ENCODE measurements around the gene DNASE1L1.

- TF ChIP-seq, protein P1, sequence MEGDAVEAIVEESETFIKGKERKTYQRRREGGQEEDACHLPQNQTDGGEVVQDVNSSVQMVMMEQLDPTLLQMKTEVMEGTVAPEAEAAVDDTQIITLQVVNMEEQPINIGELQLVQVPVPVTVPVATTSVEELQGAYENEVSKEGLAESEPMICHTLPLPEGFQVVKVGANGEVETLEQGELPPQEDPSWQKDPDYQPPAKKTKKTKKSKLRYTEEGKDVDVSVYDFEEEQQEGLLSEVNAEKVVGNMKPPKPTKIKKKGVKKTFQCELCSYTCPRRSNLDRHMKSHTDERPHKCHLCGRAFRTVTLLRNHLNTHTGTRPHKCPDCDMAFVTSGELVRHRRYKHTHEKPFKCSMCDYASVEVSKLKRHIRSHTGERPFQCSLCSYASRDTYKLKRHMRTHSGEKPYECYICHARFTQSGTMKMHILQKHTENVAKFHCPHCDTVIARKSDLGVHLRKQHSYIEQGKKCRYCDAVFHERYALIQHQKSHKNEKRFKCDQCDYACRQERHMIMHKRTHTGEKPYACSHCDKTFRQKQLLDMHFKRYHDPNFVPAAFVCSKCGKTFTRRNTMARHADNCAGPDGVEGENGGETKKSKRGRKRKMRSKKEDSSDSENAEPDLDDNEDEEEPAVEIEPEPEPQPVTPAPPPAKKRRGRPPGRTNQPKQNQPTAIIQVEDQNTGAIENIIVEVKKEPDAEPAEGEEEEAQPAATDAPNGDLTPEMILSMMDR (IDR thresholded peaks at IDR 0.05): no peak
- no peak for TF ChIP-seq POLR2A (IDR thresholded peaks at IDR 0.05)
Measured at GRCh38 chrX:154417157-154417556, 8.1 kb upstream of the DNASE1L1 start.

Measured in body of pancreas (tissue), 4 donors.